Cardiac muscle cell (in vitro differentiated cells and primary cell): ENCODE measurements around the gene ANAPC4. TPM values are rescaled to one million over a fixed set of nuclear protein-coding genes. Genes with fewer than 3 reads are reported as not detected.
A peak's percentile ranks its signal among the peaks of the same experiment; 100 is the strongest.

Experiments used
- DNase-seq, 2 donors: peaks; one replicate each; pipeline versions ENCODE4 v3.0.0 to v3.0.0-alpha.2; 2010 to 2017; ENCODE audit warnings: low read depth in 1 of 2, low spot score in 1 of 2
- H3K27ac ChIP-seq: fragments of 200-600 bp; sonication (generic); 2 replicates; pipeline ENCODE4 v1.5.1; 2016
- H3K27me3 ChIP-seq: fragments of 200-600 bp; sonication (generic); 2 replicates; pipeline ENCODE4 v1.6.0; 2016; ENCODE audit warnings: control low read depth
- H3K36me3 ChIP-seq: fragments of 200-600 bp; sonication (generic); 2 replicates; pipeline ENCODE4 v1.5.1; 2016; ENCODE audit warnings: control low read depth
- H3K4me1 ChIP-seq: fragments of 200-600 bp; sonication (generic); 2 replicates; pipeline ENCODE4 v1.8.1; 2017; ENCODE audit warnings: low read depth, mild to moderate bottlenecking, mixed run types
- H3K4me3 ChIP-seq: fragments of 200-600 bp; sonication (generic); 2 replicates; pipeline ENCODE4 v1.5.1; 2016; ENCODE audit warnings: mild to moderate bottlenecking
- H3K9me3 ChIP-seq: fragments of 200-600 bp; sonication (generic); 2 replicates; pipeline ENCODE4 v1.5.1; 2017; ENCODE audit warnings: low read depth, mild to moderate bottlenecking, control low read depth
- CTCF ChIP-seq: IDR thresholded peaks from 2 replicates; pipeline ENCODE4 v1.5.1; 2012; ENCODE audit warnings: low read depth, mild to moderate bottlenecking, low read length
- polyA plus RNA-seq: library from polyadenylated mRNA; unstranded; fragments of >200 nt; fragmentation: Nextera tagmentation; extraction: Ambion mirVana; gene quantifications from 2 replicates; pipeline ENCODE4 v1.2.1, GENCODE V29; 2016
- total RNA-seq: library from RNA; depleted of rRNA; stranded (reverse); fragments of >200 nt; gene quantifications from 2 replicates; pipeline ENCODE4 v1.2.3, GENCODE V29; 2016

The ANAPC4 gene
- total and polyA plus RNA-seq, 2 experiments from 2014 or later: 20.8 to 39.3 TPM

DNA sequence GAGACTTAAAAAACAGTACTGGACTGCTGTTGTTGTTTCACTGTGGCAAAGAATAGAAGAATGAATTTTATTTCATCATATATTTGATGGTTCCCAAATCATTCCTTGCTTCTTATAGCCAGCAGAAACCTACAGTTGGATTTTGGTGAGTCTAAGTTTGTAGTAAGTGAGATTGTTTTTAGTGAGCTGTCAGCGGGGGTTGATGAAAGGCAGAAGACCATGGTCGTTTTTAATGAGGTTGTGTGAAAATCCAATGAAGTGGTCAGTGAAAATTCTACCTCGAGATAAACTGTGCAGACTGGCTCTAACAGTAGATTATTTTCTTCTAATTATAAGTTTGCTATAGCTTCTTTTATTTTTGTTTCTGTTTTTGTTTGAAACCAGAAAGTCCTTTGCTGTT, 36.2 kb downstream of the ANAPC4 start:
- Histone ChIP-seq H3K9me3 (no peaks in the 10 kb centered on the region), H3K27me3 (no peaks in the 10 kb centered on the region), H3K27ac (peak overlapping the region; percentile 87), H3K4me1 (peaks cover 46% of the 10 kb centered on the region), H3K36me3 (peaks cover 19% of the 10 kb centered on the region), H3K4me3 (peak overlapping the region; percentile 1)
- peak in 1 of 2 donors; percentile 63 for DNase-seq
- no peak for TF ChIP-seq CTCF

DNA sequence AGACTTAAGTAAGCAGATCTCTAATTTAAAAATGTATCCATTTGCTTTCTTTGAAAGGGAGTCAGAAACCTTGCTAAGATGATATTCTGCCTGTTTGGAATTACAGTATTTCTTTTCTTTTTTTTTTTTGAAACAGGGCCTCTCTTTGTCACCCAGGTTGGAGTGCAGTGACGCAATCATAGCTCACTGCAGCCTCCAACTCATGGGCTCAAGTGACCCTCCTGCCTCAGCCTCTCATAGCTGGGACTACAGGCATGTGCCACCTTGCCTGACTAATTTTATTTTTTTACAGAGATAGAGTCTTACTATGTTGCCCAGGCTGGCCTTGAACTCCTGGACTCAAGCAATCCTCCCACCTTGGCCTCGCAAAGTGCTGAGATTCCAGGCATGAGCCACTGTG, 40.0 kb downstream of the ANAPC4 start:
- Histone ChIP-seq H3K4me1 (peaks cover 45% of the 10 kb centered on the region), H3K9me3 (no peaks in the 10 kb centered on the region), H3K27me3 (no peaks in the 10 kb centered on the region), H3K36me3 (peaks cover 19% of the 10 kb centered on the region), H3K27ac (no peak overlapping the region), H3K4me3 (no peak overlapping the region)
- TF ChIP-seq CTCF: no peak
- DNase-seq: no peak

GRCh38 chr4:25420931-25421330, 43.9 kb downstream of the ANAPC4 start:
- Histone ChIP-seq H3K27me3 (no peaks in the 10 kb centered on the region), H3K36me3 (peaks cover 13% of the 10 kb centered on the region), H3K9me3 (no peaks in the 10 kb centered on the region), H3K27ac (no peak overlapping the region), H3K4me1 (peaks cover 12% of the 10 kb centered on the region), H3K4me3 (no peak overlapping the region)
- TF ChIP-seq CTCF: no peak
- no peak for DNase-seq

DNA sequence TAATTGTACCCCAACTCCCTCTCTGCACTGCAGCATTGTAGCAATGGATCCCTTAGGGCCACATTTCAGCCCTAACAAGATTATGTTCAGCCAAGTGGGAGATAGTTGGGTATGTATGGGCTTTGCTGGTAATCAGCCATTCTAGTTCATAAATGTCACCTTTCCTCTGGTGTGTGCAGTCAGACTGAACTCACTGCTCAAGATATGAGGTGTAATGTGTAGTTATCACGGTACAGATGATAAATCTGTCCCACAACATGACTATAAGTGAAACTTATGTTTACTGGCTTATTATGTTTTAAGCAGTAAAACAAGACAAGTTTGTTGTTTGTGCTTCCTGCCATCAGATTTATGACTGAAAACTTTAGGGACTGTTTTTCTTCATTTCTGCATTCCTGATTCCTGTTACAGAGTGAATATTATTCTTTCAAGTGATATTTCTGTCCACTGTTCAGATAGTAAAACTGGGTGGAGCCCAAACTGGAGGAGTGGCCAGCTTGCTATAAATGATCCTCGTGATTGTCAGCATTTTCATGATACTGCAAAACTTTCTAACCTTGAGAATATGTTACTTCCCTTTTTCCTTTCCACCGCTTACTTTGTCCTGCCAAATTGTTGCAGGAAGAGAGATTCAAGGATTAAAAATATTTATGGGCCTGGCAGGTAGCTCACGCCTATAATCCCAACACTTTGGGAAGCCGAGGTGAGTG, 44.9 kb downstream of the ANAPC4 start:
- Histone ChIP-seq H3K36me3 (peaks cover 4% of the 10 kb centered on the region), H3K4me1 (peaks cover 12% of the 10 kb centered on the region), H3K27ac (peak overlapping the region; percentile 36), H3K9me3 (no peaks in the 10 kb centered on the region), H3K27me3 (no peaks in the 10 kb centered on the region), H3K4me3 (no peak overlapping the region)
- DNase-seq: no peak
- no peak for TF ChIP-seq CTCF

- H3K4me3 ChIP-seq: no peak overlapping the region
These were observed 46.5 kb downstream of the ANAPC4 start for GRCh38 chr4:25423548-25423947.

More at GRCh38 chr4:25423548-25423947, 46.5 kb downstream of the ANAPC4 start:
- TF ChIP-seq CTCF: no peak
- peaks cover 11% of the 10 kb centered on the region for H3K4me1 ChIP-seq
- no peaks in the 10 kb centered on the region for H3K36me3 ChIP-seq
- H3K9me3 ChIP-seq: no peaks in the 10 kb centered on the region
- H3K27me3 ChIP-seq: no peaks in the 10 kb centered on the region
- no peak overlapping the region for H3K27ac ChIP-seq
- no peak for DNase-seq
